NCI-H510A treated with DMSO at 0.1 percent for 48 hours (cell line): ENCODE measurements around the gene AFF3.
"Not testable (repeated sequence)": the region's sequence is repeated elsewhere in the genome, so short reads cannot be mapped to it uniquely, and the experiment has no call there.

Experiments used
- DNase-seq: peaks from one replicate; lab custom pipeline; 2025; lab: John Stamatoyannopoulos, UW

The AFF3 gene

DNA sequence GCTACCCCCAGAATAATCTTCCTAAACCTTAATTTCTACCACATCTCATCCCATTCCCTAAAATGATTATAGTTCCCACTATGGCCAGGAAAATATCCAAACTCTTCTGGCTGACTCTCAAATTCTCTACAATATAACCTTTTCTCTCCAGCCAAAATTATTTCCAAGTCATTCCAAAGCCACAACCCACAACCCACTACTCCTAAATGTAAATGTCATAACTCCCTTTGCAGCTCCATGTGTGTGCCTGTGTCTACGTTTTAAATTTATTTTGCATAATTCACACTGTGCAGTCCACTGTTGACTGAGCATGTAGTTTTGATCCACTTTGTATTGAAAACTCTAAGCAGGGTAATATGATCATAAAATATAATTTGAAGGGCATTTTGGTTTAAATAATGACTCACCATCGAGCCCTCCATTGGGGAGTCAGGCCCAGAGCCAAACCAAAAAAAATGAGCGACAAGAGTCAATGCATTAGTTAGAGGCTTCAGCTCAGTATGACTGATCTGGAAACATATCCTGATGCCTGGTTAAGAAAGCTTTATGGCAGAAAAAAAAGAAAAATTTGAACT lies 171.0 kb downstream of the AFF3 start:
- DNase-seq: no peak

DNA sequence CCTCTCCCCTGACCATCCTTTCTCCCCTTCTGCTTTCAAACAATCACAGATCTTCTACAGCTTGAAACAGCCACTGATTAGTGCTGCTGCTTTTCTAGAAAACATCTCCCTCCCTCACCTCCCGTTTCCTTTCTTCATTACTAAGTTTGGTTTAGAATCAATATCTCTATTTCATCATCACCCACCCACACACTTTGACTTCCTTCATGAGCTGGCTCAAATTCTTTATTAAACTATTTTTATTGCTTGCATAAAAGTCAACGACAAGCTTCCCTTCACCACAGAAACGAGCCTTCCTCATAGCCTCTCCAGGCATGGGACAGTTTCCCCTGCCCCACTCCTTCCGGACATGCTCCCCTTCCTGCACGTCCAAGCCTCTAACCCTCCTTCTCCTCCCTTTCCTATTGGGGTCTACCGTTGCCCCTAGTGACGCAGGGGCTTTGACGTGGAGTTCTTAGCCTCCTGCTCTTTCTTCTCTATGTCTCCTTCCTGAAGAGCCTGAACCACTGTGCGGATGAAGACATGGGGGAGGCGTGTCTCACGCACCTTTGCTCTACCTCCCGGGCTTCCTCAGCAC lies 172.0 kb downstream of the AFF3 start:
- no peak for DNase-seq

DNA sequence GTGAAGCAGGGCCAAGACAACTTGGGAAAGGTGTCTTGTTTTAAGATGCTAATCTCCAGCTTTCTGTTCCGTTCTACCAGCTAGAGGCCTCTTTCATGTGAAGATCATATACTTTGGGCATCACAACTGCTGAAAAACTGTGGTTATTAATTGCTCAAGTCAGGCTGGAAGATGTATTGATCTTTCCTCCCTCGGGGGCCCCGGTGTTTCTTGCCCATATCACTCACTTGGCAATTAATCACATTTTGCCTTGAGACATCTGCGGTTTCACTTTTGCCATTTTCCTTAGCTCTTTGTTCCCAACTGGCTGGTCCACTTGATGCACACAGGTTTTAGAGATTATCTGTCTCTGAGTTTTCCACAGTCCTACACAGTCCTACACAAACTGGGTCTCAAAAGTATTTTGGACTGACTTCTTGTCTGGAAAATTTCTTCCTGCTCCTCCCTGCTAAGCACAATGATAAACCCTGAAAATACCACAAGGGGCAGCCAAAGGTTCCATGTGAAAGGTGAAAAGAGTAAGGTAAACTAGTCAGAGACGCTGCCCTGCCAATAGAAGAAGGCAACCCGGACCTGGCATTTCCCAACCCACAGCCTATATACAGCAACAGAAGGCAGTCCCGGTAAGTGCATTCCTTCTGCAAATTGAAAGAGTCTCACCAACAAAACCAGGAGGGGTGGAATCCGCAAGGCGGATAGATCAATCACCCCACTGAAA lies 181.0 kb downstream of the AFF3 start:
- no peak for DNase-seq

DNA sequence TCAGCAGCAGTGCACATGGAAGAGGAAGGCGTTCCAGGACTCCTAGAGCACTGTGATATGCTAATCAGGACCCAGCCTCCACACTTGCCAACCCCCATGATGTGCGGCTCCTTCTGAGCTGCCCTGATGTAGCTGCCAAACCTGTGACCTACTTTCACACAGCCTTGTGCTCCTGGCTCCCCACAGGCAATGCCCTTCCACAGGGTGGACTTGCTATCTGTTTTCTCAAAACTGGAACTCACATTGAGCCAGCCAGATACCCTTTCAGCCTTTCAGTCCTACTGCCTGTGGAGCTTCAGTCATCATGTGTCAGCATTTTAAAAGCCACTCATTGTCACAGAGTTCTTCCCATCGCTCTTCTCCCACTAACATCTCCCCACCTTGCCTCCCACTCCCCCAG lies 181.6 kb downstream of the AFF3 start:
- no peak for DNase-seq

DNA sequence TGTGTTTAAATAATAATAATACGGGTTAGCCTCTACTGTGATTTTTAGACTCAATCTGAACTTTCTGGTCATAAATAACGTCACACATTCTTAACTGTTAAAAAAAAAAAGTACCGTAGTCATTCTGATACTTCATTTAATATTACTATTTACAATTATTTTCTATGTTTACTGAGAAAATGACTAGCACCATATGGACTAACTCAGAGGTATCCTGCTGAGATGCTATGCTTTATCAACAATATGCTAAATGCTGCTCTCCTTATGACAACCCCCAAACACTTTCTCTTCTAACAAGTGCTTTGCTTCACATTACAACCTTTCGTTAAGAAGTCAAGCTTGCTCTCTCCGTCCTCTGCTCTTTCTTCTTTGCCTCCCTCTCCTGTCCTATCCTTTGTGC lies 182.1 kb downstream of the AFF3 start:
- DNase-seq: no peak

DNA sequence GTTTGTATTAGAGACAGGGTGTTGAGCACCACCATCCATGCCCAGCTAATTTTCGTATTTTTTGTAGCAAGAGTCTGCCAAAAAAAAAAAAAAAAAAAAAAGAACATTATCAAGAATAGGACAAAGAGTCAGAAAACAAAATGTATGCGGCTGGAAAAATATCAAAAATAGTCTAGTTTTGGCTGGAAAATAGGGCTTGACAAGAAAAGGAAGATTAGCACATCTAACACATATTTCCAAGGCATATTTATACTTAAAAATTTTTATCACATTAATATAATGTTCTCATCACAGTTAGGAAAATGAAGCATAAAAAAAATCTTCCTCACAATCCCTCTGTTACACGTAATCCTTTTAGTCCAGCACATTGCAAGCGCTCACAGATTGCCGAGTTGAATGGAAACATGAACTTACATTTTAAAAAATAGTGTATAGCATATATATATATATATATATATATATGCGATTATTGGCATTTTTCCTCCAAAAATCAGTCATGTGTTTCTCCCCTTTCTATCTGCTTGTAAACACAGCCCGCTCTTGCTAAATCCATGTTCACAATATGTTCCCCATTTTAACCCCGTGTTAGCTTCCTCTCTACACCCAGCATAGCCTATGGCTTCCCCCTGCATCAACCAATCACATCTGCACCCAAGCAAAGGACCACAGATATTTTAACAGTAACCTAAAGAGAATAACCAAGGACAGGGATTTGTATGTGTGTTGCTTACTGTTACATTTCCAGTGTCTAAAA lies 183.0 kb downstream of the AFF3 start:
- DNase-seq: no peak

DNA sequence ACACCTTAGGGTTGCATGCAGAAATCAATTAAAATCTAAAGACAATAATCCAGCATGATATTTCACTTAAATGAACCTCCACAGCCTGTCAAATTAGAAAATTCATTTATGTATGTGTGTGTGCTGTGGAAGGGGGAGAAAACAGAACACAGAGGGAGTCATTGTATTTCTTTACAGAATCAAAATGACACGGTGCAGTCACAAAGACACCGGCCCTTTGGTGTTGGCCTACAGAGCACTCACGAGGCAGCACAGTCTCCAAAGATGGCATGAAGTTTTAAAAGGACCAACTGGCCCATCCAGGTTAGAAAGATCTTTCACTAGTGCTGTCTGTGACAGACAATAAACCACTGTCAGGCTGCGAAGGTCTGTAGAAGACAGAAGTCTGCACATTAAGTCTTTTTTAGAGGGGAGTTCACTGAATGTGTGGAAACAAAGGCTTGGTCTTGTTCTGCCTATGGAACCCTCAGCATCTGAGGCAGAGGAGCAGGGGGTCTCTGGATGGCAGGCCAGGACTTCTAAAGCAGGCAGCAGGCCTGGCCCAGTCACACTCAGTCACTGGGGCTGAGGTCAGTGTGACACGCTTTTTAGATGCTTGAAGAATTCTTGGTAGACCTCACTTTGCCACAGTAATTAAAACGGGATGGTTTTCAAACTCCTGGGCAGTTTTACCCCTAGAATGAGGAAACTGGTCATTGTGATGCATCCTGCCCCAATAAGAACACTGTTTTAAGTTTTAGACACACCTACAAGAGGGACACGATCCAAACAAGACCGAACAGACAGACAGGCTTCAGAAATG lies 184.9 kb downstream of the AFF3 start:
- no peak for DNase-seq

DNA sequence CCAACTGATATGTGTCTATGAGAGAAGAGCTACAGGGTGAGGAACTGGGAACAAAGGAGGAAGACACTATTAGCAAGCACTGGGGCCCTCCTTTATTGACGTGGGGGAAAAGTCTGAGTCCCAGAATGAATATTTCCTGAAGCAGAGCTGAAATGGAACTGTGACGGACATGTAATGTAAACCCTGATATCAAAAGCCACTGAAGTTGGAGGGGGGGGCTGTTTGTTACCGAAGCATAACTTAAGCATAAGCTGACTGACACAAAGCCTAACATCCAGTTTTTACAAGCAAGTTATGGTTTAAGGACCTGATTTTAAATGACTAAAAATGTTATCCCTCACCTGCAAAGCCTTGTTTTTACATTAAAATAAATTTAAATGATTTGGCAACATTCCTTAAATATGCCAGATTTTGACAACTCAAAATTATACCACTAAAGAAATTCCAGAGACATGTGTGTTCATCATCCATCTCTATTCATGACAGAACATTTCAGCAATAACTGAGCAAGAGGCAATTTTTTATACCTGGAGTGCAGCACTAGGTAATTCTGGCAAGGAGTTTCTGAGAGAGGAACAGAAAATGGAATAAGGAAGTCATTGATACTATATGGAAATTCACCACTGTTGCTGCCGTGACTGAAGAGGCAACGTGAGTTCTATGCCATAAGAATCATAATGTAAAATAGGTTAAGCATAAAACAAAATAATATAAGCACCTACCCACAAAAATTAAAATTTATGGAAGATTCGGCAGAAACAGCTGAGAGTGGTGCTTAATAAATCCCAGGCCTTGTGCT lies 186.0 kb downstream of the AFF3 start:
- no peak for DNase-seq

DNA sequence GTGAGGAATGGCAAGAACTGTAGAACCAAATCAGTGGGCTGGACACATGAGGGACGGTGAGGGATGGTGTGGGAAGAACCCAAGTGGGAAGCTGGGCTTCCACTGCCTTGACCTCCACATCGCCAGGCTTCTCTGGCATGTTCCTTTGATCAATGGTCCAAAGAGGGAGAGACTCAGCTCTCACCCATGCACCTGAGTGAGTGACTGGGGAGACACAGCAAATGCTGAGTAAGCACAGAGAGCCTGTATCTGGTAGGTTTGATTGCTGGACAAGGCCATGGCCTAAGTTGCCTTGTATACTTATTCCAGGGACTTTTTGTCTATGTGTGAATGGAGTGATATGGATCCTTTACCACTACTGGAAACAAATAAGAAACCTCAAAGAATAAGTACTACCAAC lies 188.6 kb downstream of the AFF3 start:
- DNase-seq: no peak

DNA sequence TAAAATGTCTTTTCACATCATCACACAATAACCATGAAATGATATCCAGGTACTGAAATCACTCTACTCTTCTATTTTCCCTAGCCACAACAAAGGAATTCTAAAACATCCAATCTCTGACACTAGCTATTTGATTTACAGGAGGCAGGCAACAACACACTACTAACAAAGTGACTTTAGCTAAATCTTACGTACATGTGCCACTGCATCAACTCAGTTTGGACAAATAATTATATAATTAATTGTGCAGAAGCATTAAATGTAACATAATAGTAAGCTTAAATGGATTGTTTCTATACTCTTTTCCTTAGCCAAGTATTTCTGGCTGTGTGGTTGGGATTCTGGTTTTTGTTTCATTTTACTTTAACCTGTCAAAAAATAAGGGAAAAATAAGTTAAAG lies 192.4 kb downstream of the AFF3 start:
- DNase-seq: no peak

DNA sequence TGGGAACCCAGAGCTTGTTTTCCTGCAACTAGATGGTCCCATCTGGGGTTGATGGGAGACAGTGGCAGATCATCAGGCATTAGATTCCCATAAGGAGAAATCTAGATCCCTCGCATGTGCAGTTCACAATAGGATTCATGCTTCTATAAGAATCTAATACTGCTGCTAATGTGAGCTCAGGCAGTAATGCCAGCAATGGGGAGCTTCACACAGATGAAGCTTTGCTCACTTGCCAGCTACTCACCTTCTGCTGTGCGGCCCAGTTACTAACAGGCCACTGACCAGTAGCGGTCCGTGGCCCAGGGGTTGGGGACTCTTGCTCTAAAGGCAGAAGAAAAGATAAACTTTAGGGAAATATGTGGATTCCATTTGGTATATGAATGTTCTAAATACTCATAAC lies 192.9 kb downstream of the AFF3 start:
- no peak for DNase-seq

DNA sequence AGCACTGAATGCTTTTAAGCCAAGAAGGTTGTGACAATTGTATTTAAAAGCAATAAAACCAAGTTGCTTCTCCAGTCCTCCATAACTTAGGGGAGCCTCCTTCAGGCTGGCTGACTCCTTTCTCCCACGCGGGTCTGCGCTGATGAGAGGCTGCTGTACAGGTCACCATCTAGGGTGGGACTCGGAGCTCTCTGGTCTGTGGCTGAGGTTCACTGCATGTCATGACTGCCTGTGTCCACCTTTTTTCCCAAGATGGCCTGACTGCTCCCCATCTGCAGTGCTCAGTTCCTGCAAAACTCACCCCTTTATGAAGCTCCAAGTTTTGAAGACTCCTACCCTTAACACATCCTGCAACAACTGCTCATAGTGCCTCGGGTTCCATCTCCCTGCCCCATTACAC lies 194.4 kb downstream of the AFF3 start:
- DNase-seq: no peak

DNA sequence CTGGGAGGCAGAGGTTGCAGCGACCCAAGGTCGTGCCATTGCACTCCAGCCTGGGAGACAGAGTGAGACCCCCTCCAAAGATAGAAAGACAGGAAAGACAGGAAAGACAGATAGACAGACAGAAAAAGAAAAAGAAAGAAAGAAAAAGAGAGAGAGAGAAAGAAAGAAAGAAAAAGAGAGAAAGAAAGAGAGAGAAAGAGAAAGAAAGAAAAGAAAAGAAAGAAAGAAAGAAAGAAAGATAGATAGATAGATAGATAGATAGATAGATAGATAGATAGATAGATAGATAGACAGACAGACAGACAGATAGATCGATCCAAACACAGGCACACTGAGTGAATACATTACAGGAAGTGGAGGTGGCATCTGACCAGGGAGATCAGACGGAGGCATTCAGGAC lies 195.0 kb downstream of the AFF3 start:
- DNase-seq: not testable (repeated sequence)

DNA sequence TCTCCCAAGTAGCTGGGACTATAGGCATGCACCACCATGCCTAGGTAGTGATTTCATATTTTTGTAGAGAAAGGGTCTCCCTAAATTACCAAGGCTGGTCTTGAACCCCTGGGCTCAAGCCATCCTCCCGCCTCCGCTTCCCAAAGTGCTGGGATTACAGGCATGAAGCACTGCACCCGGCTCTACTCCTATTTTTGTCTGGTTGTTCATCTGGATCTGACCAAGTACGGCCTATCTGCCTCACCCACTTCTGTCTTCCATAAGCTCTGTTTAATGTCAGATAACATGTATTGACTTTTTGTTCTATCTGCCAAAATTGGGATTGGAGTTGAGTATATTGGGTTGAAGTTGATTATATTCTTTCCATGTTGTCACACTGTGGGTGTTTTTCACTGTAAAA lies 198.4 kb downstream of the AFF3 start:
- no peak for DNase-seq

DNA sequence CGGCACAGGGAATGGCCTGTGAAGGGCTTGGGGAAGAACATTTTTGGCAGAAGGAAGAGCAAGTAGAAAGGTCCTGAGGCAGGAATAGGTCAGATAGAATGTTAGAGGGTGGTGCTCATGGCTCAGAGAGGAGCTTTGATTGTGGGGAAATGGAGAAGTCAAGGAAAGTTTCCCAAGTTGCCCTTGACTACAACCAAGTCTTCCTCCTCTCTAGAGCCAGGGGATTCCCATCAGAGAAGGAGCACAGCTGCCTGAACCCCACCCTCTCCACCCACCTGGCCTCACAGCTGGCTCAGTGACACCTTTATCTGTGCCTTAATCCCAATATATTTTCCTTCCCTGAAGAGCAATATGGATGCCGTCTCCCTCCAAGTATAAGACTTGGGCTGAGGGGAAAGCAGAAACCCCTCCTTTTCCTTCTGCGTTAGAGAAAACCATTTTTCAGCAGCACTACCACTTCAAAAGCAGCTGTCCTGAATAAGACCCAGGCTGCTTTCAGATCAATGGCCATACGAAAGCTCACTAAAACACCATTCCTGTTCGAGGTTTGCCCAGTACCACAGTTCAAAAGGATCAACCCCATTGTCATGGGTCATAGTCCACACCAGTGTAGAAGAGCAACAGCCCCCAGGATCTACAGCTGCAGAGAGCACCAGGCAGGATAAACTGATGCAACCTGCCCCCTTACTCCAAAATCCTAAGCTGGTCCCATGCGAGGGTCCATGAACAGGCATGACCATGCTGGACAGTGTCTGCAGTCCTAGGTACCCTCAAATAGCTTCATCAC lies 199.6 kb downstream of the AFF3 start:
- no peak for DNase-seq

DNA sequence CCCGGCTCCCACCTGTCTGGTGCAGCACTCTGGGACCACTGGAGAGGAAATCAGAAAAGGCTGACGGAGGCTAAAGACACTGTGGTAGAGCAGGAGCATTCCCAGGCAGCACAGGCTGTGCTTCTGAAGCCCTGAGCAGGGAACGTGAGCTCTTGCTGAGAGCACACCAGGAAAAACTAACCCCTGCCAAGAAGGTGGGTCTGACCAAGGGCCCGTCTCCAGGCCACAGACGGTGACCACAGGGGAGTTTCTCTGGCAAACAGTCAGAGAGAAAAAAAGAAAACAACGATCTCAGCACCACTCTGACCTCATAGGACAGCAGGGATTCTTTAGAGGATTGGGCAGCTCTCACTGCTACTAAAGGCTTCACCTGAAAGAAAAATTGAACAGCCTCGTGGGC lies 201.4 kb downstream of the AFF3 start:
- no peak for DNase-seq

DNA sequence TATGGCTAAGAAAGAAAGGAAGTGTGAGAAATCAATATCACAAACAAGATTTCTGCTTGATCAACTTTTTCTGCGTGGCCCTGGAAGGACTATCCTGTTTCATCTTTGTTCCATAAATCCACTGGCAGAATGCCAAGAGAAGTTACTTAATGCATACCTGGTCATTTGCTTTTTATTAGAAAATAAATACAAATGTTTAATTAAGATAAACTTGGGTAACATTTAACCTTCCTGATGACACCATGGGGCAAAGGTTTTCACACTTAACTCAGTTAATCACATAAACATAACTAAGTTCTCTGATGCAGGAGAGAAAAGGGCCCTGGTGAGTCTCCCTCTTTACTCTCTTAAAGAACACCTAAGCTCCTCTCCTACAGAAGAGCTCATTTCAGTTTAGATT lies 203.3 kb downstream of the AFF3 start:
- no peak for DNase-seq

DNA sequence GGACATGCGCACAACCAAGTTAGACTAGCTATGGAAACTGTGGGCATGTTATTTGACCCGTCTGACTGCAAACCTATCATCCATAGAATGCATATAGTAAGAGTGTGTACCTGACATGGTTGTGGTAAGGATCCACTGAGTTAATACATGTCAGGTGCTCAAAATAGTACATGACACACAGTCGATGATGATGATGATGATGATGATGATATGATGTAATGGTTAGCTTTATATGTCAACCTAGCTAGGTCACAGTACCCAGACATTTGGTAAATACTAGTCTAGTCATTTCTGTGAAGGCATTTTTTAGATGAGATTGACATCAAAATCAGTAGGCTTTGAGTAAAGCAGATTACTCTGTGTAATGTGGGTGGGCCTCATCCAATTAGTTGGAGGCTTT lies 204.1 kb downstream of the AFF3 start:
- no peak for DNase-seq

DNA sequence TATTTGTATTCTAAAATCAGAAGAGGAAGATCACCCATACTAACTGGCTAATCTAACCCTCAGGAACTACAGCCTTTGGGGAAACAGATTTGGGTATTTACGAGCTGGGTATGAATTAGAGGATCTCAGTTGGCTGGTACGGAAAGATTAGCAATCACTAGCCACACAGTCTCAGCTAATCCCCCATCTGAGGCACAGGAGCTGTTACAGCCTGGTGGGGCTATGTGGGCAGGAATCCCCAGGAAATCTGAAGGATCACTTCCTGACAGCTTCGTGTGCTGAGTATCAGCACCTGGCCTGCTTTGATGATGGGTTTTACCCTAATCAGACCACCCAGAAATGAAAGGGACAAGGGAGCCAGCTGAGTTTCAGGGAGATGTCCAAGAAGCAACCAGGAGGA lies 206.3 kb downstream of the AFF3 start:
- no peak for DNase-seq

DNA sequence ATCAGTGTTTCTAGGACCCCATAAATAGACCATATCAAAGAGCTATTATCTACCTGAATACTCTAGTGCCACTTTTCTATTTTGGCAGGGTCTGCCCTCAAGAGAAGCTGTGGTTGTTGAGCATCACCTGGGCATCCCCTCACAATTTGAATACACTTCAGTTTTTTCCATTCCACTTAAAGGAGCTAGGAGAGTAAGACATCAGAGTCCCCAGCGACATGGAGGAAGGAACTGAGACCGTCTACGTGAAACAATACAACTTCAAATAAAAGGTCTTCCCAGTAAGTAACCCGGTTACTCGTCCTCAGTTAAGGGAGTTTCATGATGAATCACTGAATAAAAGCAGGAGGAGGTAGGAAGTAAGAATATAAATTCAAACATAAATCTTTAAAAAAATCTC lies 206.7 kb downstream of the AFF3 start:
- DNase-seq: no peak
